Esophagus muscularis mucosa (tissue), 3 donors: ENCODE measurements around the gene USP2.

Source experiments
- CTCF ChIP-seq, 3 experiments: fragments of 200-600 bp in 2 of 3; fragments of 450-650 bp in 1 of 3; sonication (generic) in 2 of 3; IDR thresholded peaks; one replicate each; pipeline ENCODE4 v1.5.1; 2017 to 2019; ENCODE audit warnings: antibody characterized with exemption in 3 of 3, mild to moderate bottlenecking in 2 of 3, moderate library complexity in 1 of 3
- POLR2AphosphoS5 ChIP-seq, 2 donors: sonication (generic); formaldehyde crosslinking; IDR thresholded peaks; one replicate each; pipeline ENCODE4 v1.6.1; 2017; ENCODE audit warnings: antibody characterized with exemption in 2 of 2

GRCh38 chr11:119365071-119365591 is 16.4 kb downstream of the USP2 start:
- peak; percentile 72 to 89 for TF ChIP-seq POLR2AphosphoS5 (IDR thresholded peaks at IDR 0.05)
- no peak for TF ChIP-seq CTCF (IDR thresholded peaks at IDR 0.05)
